Osteoblast (primary cell): ENCODE measurements around the gene AJM1. TPM values are rescaled to one million over a fixed set of nuclear protein-coding genes. Genes with fewer than 3 reads are reported as not detected.
"Not testable (repeated sequence)": the region's sequence is repeated elsewhere in the genome, so short reads cannot be mapped to it uniquely, and the experiment has no call there.

ENCODE experiments used
- DNase-seq: peaks from one replicate; pipeline ENCODE4 v3.0.0; 2011; ENCODE audit warnings: low spot score, mixed read lengths; ENCODE audit not compliant: insufficient read length; ENCODE audit errors: missing footprints
- H2AFZ ChIP-seq: 2 replicates; pipeline ENCODE4 v1.6.0; 2011; ENCODE audit warnings: mild to moderate bottlenecking, low read length
- H3K27ac ChIP-seq: 2 replicates; pipeline ENCODE4 v1.5.1; 2011; ENCODE audit warnings: mild to moderate bottlenecking, low read depth, low read length, moderate library complexity
- H3K27me3 ChIP-seq: 2 replicates; pipeline ENCODE4 v1.6.0; 2012; ENCODE audit warnings: mild to moderate bottlenecking, control low read depth, inconsistent platforms, low read length, moderate library complexity; ENCODE audit not compliant: insufficient read depth
- H3K36me3 ChIP-seq: 2 replicates; pipeline ENCODE4 v1.5.1; 2011; ENCODE audit warnings: mild to moderate bottlenecking, low read length, control low read depth, moderate library complexity; ENCODE audit not compliant: insufficient read depth
- H3K4me1 ChIP-seq: 2 replicates; pipeline ENCODE4 v1.5.1; 2011; ENCODE audit warnings: mild to moderate bottlenecking, low read length, control low read depth, moderate library complexity; ENCODE audit not compliant: insufficient read depth
- H3K4me2 ChIP-seq: 2 replicates; pipeline ENCODE4 v1.6.0; 2011; ENCODE audit warnings: mild to moderate bottlenecking, low read length; ENCODE audit not compliant: insufficient read depth
- H3K4me3 ChIP-seq: fragments of 200-600 bp; sonication (generic); 3 replicates; pipeline ENCODE4 v1.5.1; 2012; ENCODE audit warnings: mild to moderate bottlenecking, low read length, inconsistent platforms; ENCODE audit not compliant: insufficient read depth
- H3K79me2 ChIP-seq: 2 replicates; pipeline ENCODE4 v1.6.0; 2012; ENCODE audit warnings: mild to moderate bottlenecking, low read length, control low read depth, inconsistent platforms; ENCODE audit not compliant: insufficient read depth
- H3K9me3 ChIP-seq: 2 replicates; pipeline ENCODE4 v1.5.1; 2011; ENCODE audit warnings: low read depth, low read length, control low read depth
- H4K20me1 ChIP-seq: 2 replicates; pipeline ENCODE4 v1.6.0; 2012; ENCODE audit warnings: mild to moderate bottlenecking, low read length, control low read depth; ENCODE audit not compliant: insufficient read depth
- CTCF ChIP-seq: IDR thresholded peaks from 2 replicates; pipeline ENCODE4 v1.5.1; 2011; ENCODE audit warnings: mild to moderate bottlenecking, low read depth, low read length, moderate library complexity; ENCODE audit errors: extremely low read depth
- total RNA-seq: library from RNA; depleted of rRNA; stranded (reverse); fragments of >200 nt; gene quantifications from 2 replicates; pipeline ENCODE4 v1.2.3, GENCODE V29; 2012

Gene AJM1
- 0.88 and 1.1 TPM in 2 replicates for total RNA-seq

DNA sequence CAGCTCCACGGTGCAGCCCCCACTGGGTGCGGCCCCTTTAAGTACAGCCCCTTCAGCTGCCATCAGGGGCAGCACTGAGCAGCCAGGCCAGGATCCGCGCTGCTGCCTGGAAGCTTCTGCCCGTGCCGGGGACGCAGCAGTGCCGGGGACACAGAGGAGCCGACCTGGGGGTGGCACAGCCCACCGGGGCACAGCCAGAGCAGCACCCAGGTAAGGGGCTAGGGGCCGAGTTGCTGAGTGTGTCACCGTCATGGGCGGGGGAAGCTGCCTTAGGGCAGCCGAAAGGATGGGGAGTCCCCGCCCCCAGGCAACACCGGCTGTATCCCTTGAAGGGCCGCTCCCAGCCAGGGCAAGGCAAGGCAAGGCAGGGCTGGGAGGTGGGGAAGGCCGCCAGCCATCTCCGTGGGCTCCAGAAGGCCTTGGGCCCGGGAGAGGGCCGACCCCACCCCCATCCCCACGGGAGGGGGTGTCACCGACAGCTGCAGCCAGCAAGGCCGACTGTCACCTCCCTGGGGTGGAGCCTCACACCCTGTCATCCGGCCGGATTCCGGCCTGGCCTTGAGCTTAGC, at the start of gene AJM1:
Gene AJM1, plus strand, starts transcription at position 99 of the 569 bp plus-strand sequence. CDS start 1,937 bp downstream, outside the sequence.
- not testable (repeated sequence) for H2AFZ ChIP-seq

DNA sequence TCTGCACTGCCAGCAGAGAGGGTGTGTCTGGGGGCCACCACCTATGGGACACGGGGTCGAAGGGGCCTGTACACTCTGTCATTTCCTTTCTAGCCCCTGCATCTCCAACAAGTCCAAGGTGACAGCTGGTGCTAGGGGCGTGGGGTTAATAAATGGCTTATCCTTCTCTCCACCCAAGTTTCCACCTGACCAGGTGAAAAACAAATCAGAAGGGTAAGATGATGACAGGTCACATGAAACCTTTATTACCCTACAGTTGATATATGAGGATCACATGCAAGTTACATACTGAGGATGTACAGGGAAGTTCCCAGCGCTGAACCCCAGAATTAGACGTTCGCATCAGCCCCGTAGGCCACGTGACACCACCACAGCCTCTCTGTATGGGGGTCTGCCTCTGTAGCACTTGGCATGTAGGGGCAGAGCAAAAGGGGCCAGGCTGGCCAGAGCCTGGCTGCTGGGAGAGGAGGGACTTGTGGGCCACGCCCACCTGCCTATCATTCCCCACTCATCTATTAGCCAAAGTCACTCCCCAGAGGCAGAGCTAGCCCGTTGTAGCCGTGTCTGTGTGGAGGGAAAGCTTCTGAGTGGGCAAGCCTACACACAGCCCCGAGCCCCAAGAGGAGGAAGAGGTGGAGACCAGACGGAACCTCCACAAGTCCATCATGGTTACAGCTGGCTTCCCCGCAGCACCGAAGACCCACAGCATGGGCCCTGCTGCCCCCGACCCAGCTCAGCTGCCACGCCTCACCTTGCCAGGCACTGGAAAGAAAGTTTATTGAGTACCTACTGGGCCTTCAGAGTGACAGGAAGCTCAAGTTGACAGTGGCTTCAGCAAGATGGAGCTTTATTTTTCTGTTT, 49.0 kb upstream of the AJM1 start:
- Histone ChIP-seq H3K4me3 (no peak overlapping the region), H3K27me3 (peaks cover 21% of the 10 kb centered on the region), H4K20me1 (peaks cover 18% of the 10 kb centered on the region), H3K4me2 (no peak overlapping the region), H2AFZ (no peak overlapping the region), H3K27ac (no peak overlapping the region), H3K79me2 (peaks cover 11% of the 10 kb centered on the region), H3K36me3 (peaks cover 6% of the 10 kb centered on the region), H3K4me1 (peaks cover 15% of the 10 kb centered on the region), H3K9me3 (no peaks in the 10 kb centered on the region)
- DNase-seq, result peak; percentile 42
- TF ChIP-seq CTCF, result no peak

More for the DNA sequence above, at the start of gene AJM1:
- TF ChIP-seq CTCF, result peak; percentile 76
- H3K4me2 ChIP-seq, result peak within 1 kb of the TSS; percentile 81
- H3K27me3 ChIP-seq, result peaks cover 16% of the 10 kb centered on the region
- not testable (repeated sequence) for H3K9me3 ChIP-seq, H3K79me2 ChIP-seq, H3K36me3 ChIP-seq, H3K27ac ChIP-seq, H4K20me1 ChIP-seq
- peaks cover 14% of the 10 kb centered on the region for H3K4me1 ChIP-seq
- peak within 1 kb of the TSS; percentile 79 for H3K4me3 ChIP-seq
- DNase-seq, result peak; percentile 99

- H3K27ac ChIP-seq, result no peak overlapping the region
- peaks cover 32% of the 10 kb centered on the region for H3K27me3 ChIP-seq
- no peak overlapping the region for H3K4me3 ChIP-seq
- H3K4me2 ChIP-seq, result no peak overlapping the region
- H3K9me3 ChIP-seq, result no peaks in the 10 kb centered on the region
- peaks cover 11% of the 10 kb centered on the region for H3K79me2 ChIP-seq
- TF ChIP-seq CTCF, result no peak
- H3K4me1 ChIP-seq, result peaks cover 15% of the 10 kb centered on the region
- no peak overlapping the region for H2AFZ ChIP-seq
- H3K36me3 ChIP-seq, result peaks cover 6% of the 10 kb centered on the region
- peaks cover 18% of the 10 kb centered on the region for H4K20me1 ChIP-seq
- peak; percentile 59 for DNase-seq
Measured at GRCh38 chr9:136794281-136794999, 47.8 kb upstream of the AJM1 start.

DNA sequence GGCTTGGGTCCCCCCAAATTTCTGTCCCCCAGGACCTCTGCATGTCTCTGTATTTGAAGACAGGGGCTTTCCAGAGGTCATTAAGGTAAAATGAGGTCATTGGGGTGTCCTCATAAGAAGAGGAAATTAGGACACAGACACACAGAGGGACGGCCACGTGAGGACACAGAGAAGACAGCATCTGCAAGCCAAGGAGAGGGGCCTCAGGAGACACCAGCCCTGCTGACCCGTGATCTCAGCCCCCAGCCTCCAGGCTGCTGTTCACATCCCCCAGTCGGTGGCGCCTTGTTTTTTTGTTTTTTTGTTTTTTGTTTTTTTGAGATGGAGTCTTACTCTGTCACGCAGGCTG, 47.3 kb upstream of the AJM1 start:
- H3K27ac ChIP-seq, result no peak overlapping the region
- peaks cover 18% of the 10 kb centered on the region for H4K20me1 ChIP-seq
- peaks cover 37% of the 10 kb centered on the region for H3K27me3 ChIP-seq
- no peak for DNase-seq
- peaks cover 15% of the 10 kb centered on the region for H3K4me1 ChIP-seq
- peaks cover 11% of the 10 kb centered on the region for H3K79me2 ChIP-seq
- peaks cover 6% of the 10 kb centered on the region for H3K36me3 ChIP-seq
- H3K4me2 ChIP-seq, result no peak overlapping the region
- H3K9me3 ChIP-seq, result no peaks in the 10 kb centered on the region
- no peak overlapping the region for H2AFZ ChIP-seq
- no peak overlapping the region for H3K4me3 ChIP-seq
- no peak for TF ChIP-seq CTCF
